Measurements from ENCODE around the gene GRIN3B. TPM values are rescaled to one million over a fixed set of nuclear protein-coding genes. Genes with fewer than 3 reads are reported as not detected.

Gene GRIN3B
- total and polyA plus RNA-seq, 9 of the 15 experiments (the other 6 are each of a cell fraction or from before 2014, with no cell fraction given): 0.06 to 0.95 (median 0.19) TPM; not detected in 6

GRCh38 chr19:966485-967088 lies 33.6 kb upstream of the GRIN3B start (continued):
- TF ChIP-seq PTTG1 (tag; IDR thresholded peaks at IDR 0.05; ENCODE audit: low read depth) (no peak), BMI1 (IDR thresholded peaks at IDR 0.05; ENCODE audit: low read length) (no peak), NRF1 (conservative IDR thresholded peaks at IDR 0.05 in 1 of 2, IDR thresholded peaks at IDR 0.05 in 1 of 2) (no peak), ZNF699 (CRISPR knock-in tag; IDR thresholded peaks at IDR 0.05; ENCODE audit: insufficient replicate concordance) (no peak), HCFC1 (IDR thresholded peaks at IDR 0.05; ENCODE audit: low read depth, low read length) (no peak), BRD4 (IDR thresholded peaks at IDR 0.05) (no peak), FOXO4 (CRISPR knock-in tag; IDR thresholded peaks at IDR 0.05) (no peak), EHMT2 (IDR thresholded peaks at IDR 0.05) (no peak), JUNB (CRISPR knock-in tag; conservative IDR thresholded peaks at IDR 0.05) (no peak), ELK3 (CRISPR knock-in tag; IDR thresholded peaks at IDR 0.05) (no peak), GABPA (tag; conservative IDR thresholded peaks at IDR 0.05; ENCODE audit: low read depth) (no peak), USF2 (CRISPR knock-in tag; IDR thresholded peaks at IDR 0.05) (no peak), ZNF133 (CRISPR knock-in tag; IDR thresholded peaks at IDR 0.05) (no peak), E2F5 (CRISPR knock-in tag; IDR thresholded peaks at IDR 0.05) (no peak), NFE2 (IDR thresholded peaks at IDR 0.05; ENCODE audit: low read depth) (no peak), NR2C1 (IDR thresholded peaks at IDR 0.05) (no peak), NR2C1 (tag; IDR thresholded peaks at IDR 0.05) (no peak), BHLHE40 (IDR thresholded peaks at IDR 0.05; ENCODE audit: low read length) (no peak), CAMTA2 (CRISPR knock-in tag; conservative IDR thresholded peaks at IDR 0.05) (no peak), SFPQ (IDR thresholded peaks at IDR 0.05; ENCODE audit: low read depth, low read length) (no peak)

Measured in K562 (cell line).